Measurements from ENCODE around the gene RAB9B.

- TF ChIP-seq CTCF (IDR thresholded peaks at IDR 0.05; ENCODE audit: poor library complexity, severe bottlenecking) (no peak), TAF1 (IDR thresholded peaks at IDR 0.05; ENCODE audit: low read depth) (no peak), EP300 (conservative IDR thresholded peaks at IDR 0.05; ENCODE audit: poor library complexity, severe bottlenecking) (no peak), MXI1 (conservative IDR thresholded peaks at IDR 0.05; ENCODE audit: poor library complexity, severe bottlenecking) (no peak), EZH2 (IDR thresholded peaks at IDR 0.05; ENCODE audit: borderline replicate concordance, insufficient read depth, low read length, poor library complexity, severe bottlenecking) (no peak), RAD21 (conservative IDR thresholded peaks at IDR 0.05) (no peak)
Observed at GRCh38 chrX:103877571-103877970, 45.5 kb upstream of the RAB9B start.
